ENCODE measurements around the gene ATP2C2.

DNA sequence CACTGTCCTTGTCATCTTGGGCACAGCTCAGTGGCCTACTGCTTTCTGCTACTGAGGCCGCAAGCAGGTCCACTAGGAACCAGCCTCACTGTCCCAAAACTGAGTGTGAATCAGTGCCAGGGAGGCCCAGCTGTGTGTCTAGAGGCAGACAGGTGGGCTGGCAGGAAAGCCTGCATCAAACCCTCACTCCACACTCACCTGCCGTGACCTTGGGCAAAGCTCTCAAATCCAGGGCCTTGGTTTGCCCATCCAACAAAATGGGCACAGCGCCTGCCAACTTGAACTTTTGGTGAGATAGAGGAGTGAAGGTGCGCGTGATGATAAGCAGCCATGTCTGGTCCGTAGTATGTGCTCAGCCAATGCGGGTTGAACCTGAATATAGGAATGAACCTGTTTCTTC is 14.8 kb downstream of the ATP2C2 start:
- TF ChIP-seq, protein P1, sequence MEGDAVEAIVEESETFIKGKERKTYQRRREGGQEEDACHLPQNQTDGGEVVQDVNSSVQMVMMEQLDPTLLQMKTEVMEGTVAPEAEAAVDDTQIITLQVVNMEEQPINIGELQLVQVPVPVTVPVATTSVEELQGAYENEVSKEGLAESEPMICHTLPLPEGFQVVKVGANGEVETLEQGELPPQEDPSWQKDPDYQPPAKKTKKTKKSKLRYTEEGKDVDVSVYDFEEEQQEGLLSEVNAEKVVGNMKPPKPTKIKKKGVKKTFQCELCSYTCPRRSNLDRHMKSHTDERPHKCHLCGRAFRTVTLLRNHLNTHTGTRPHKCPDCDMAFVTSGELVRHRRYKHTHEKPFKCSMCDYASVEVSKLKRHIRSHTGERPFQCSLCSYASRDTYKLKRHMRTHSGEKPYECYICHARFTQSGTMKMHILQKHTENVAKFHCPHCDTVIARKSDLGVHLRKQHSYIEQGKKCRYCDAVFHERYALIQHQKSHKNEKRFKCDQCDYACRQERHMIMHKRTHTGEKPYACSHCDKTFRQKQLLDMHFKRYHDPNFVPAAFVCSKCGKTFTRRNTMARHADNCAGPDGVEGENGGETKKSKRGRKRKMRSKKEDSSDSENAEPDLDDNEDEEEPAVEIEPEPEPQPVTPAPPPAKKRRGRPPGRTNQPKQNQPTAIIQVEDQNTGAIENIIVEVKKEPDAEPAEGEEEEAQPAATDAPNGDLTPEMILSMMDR (IDR thresholded peaks at IDR 0.05; ENCODE audit: borderline replicate concordance, extremely low read depth, low read length, poor library complexity, severe bottlenecking): no peak
- TF ChIP-seq EZH2 (IDR thresholded peaks at IDR 0.05; ENCODE audit: borderline replicate concordance, low read depth, low read length, severe bottlenecking): no peak
